HEK293 (cell line): ENCODE results near the gene NFS1.

Experiments used
- CTCF ChIA-PET: fragments of 350-600 bp; formaldehyde crosslinking; extraction: SDS; loops from one replicate; lab custom pipeline; 2021; ENCODE audit warnings: antibody characterized with exemption; lab: Yijun Ruan, JAX
- POLR2A ChIA-PET: fragments of 300-600 bp; formaldehyde crosslinking; extraction: SDS; loops from one replicate; lab custom pipeline; 2020; ENCODE audit warnings: antibody characterized with exemption, inconsistent platforms; lab: Yijun Ruan, JAX
- H3K27ac ChIP-seq: fragments of 200-500 bp; sonication (Bioruptor generic); 2 replicates; pipeline ENCODE4 v1.5.1; 2014; ENCODE audit warnings: low read depth, low read length, control low read depth, inconsistent platforms; ENCODE audit errors: extremely low read depth
- H3K36me3 ChIP-seq, 2 experiments: fragments of 200-500 bp in 1 of 2; sonication (Bioruptor generic) in 1 of 2; 1 replicate in 1 of 2; 2 replicates in 1 of 2; pipeline ENCODE4 v1.5.1; 2014 to 2017; ENCODE audit warnings: inconsistent platforms in 2 of 2, low read length in 2 of 2; ENCODE audit not compliant: control insufficient read depth in 2 of 2, insufficient read depth in 1 of 2
- H3K4me1 ChIP-seq: fragments of 200-500 bp; sonication (Bioruptor generic); 2 replicates; pipeline ENCODE4 v1.5.1; 2014; ENCODE audit warnings: mild to moderate bottlenecking, low read length, inconsistent platforms; ENCODE audit not compliant: control insufficient read depth, insufficient read depth
- H3K4me3 ChIP-seq: 2 replicates; pipeline ENCODE4 v1.5.1; 2011; ENCODE audit warnings: low read depth, mild to moderate bottlenecking, control low read depth, low read length, moderate library complexity
- H3K9me3 ChIP-seq: fragments of 200-500 bp; sonication (Bioruptor generic); 2 replicates; pipeline ENCODE4 v1.5.1; 2014; ENCODE audit warnings: low read depth, low read length, inconsistent platforms; ENCODE audit not compliant: control insufficient read depth, insufficient read depth
- AEBP2 ChIP-seq: fragments of 450-650 bp; formaldehyde crosslinking; IDR thresholded peaks from 2 replicates; pipeline ENCODE4 v1.5.1; 2016; ENCODE audit warnings: missing biosample characterization, missing genetic modification characterization, borderline replicate concordance
- FEZF1 ChIP-seq: fragments of 450-650 bp; formaldehyde crosslinking; IDR thresholded peaks from 2 replicates; pipeline ENCODE4 v1.5.1; 2016; ENCODE audit warnings: missing biosample characterization, missing genetic modification characterization
- GLI2 ChIP-seq: fragments of 450-650 bp; formaldehyde crosslinking; IDR thresholded peaks from 2 replicates; pipeline ENCODE4; 2017; ENCODE audit warnings: missing biosample characterization, missing genetic modification characterization, low read depth, borderline replicate concordance
- GLIS2 ChIP-seq: fragments of 450-650 bp; formaldehyde crosslinking; IDR thresholded peaks from 2 replicates; pipeline ENCODE4 v1.5.1; 2016; ENCODE audit warnings: missing biosample characterization, missing genetic modification characterization
- KLF1 ChIP-seq: fragments of 450-650 bp; formaldehyde crosslinking; IDR thresholded peaks from 2 replicates; pipeline ENCODE4 v1.5.1; 2016; ENCODE audit warnings: missing biosample characterization, missing genetic modification characterization
- KLF9 ChIP-seq: fragments of 450-650 bp; formaldehyde crosslinking; IDR thresholded peaks from 2 replicates; pipeline ENCODE4 v1.5.1; 2016; ENCODE audit warnings: missing biosample characterization, missing genetic modification characterization, low read depth
- OSR2 ChIP-seq: fragments of 450-650 bp; formaldehyde crosslinking; IDR thresholded peaks from 2 replicates; pipeline ENCODE4 v1.5.1; 2016; ENCODE audit warnings: missing biosample characterization, missing genetic modification characterization
- PRDM6 ChIP-seq: fragments of 450-650 bp; formaldehyde crosslinking; IDR thresholded peaks from 2 replicates; pipeline ENCODE4 v1.5.1; 2017; ENCODE audit warnings: missing biosample characterization, missing genetic modification characterization
- TRIM28 ChIP-seq: IDR thresholded peaks from 2 replicates; pipeline ENCODE4 v1.6.1; 2011; ENCODE audit warnings: low read length, control low read depth, borderline replicate concordance
- WT1 ChIP-seq: fragments of 450-650 bp; formaldehyde crosslinking; IDR thresholded peaks from 2 replicates; pipeline ENCODE4 v1.5.1; 2016; ENCODE audit warnings: missing biosample characterization, missing genetic modification characterization
- ZBTB1 ChIP-seq: fragments of 450-650 bp; formaldehyde crosslinking; IDR thresholded peaks from 2 replicates; pipeline ENCODE4 v1.5.1; 2016; ENCODE audit warnings: missing biosample characterization, missing genetic modification characterization
- ZBTB17 ChIP-seq: fragments of 450-650 bp; formaldehyde crosslinking; IDR thresholded peaks from 2 replicates; pipeline ENCODE4 v1.5.1; 2016; ENCODE audit warnings: missing biosample characterization, missing genetic modification characterization
- ZBTB21 ChIP-seq: fragments of 450-650 bp; formaldehyde crosslinking; IDR thresholded peaks from 2 replicates; pipeline ENCODE4 v1.5.1; 2017; ENCODE audit warnings: missing biosample characterization, missing genetic modification characterization
- ZBTB44 ChIP-seq: fragments of 450-650 bp; IDR thresholded peaks from 2 replicates; pipeline ENCODE4 v1.5.1; 2018; ENCODE audit warnings: missing biosample characterization, mild to moderate bottlenecking, missing genetic modification characterization
- ZBTB48 ChIP-seq: fragments of 450-650 bp; formaldehyde crosslinking; IDR thresholded peaks from 2 replicates; pipeline ENCODE4 v1.5.1; 2016; ENCODE audit warnings: missing biosample characterization, missing genetic modification characterization
- ZNF121 ChIP-seq: fragments of 450-650 bp; formaldehyde crosslinking; IDR thresholded peaks from 2 replicates; pipeline ENCODE4 v1.5.1; 2016; ENCODE audit warnings: missing biosample characterization, missing genetic modification characterization
- ZNF239 ChIP-seq: fragments of 450-650 bp; formaldehyde crosslinking; IDR thresholded peaks from 2 replicates; pipeline ENCODE4 v1.5.1; 2016; ENCODE audit warnings: missing biosample characterization, missing genetic modification characterization
- ZNF324 ChIP-seq: fragments of 450-650 bp; formaldehyde crosslinking; IDR thresholded peaks from 2 replicates; pipeline ENCODE4 v1.5.1; 2016; ENCODE audit warnings: missing biosample characterization, missing genetic modification characterization
- ZNF350 ChIP-seq: fragments of 450-650 bp; formaldehyde crosslinking; IDR thresholded peaks from 2 replicates; pipeline ENCODE4 v1.5.0; 2017; ENCODE audit warnings: missing biosample characterization, mild to moderate bottlenecking, missing genetic modification characterization
- ZNF433 ChIP-seq: fragments of 450-650 bp; formaldehyde crosslinking; IDR thresholded peaks from 2 replicates; pipeline ENCODE4 v1.5.1; 2016; ENCODE audit warnings: missing biosample characterization, missing genetic modification characterization, low read depth
- ZNF510 ChIP-seq: fragments of 450-650 bp; formaldehyde crosslinking; IDR thresholded peaks from 2 replicates; pipeline ENCODE4 v1.5.1; 2018; ENCODE audit warnings: mild to moderate bottlenecking, missing genetic modification characterization, missing biosample characterization; ENCODE audit not compliant: insufficient replicate concordance
- ZNF544 ChIP-seq: fragments of 450-650 bp; formaldehyde crosslinking; IDR thresholded peaks from 2 replicates; pipeline ENCODE4 v1.5.0; 2017; ENCODE audit warnings: missing biosample characterization, missing genetic modification characterization
- ZNF549 ChIP-seq: fragments of 450-650 bp; IDR thresholded peaks from 2 replicates; pipeline ENCODE4 v1.5.1; 2018; ENCODE audit warnings: missing biosample characterization, missing genetic modification characterization, mild to moderate bottlenecking, inconsistent platforms, moderate library complexity
- ZNF560 ChIP-seq: fragments of 450-650 bp; formaldehyde crosslinking; IDR thresholded peaks from 2 replicates; pipeline ENCODE4 v1.5.1; 2017; ENCODE audit warnings: missing biosample characterization, missing genetic modification characterization, borderline replicate concordance
- ZNF580 ChIP-seq: fragments of 450-650 bp; formaldehyde crosslinking; IDR thresholded peaks from 2 replicates; pipeline ENCODE4 v1.5.1; 2016; ENCODE audit warnings: missing biosample characterization, missing genetic modification characterization
- ZNF623 ChIP-seq: fragments of 450-650 bp; formaldehyde crosslinking; IDR thresholded peaks from 2 replicates; pipeline ENCODE4 v1.5.1; 2016; ENCODE audit warnings: missing biosample characterization, missing genetic modification characterization
- ZNF629 ChIP-seq: fragments of 450-650 bp; formaldehyde crosslinking; IDR thresholded peaks from 2 replicates; pipeline ENCODE4 v1.5.1; 2017; ENCODE audit warnings: missing biosample characterization, missing genetic modification characterization
- ZNF645 ChIP-seq: fragments of 450-650 bp; formaldehyde crosslinking; IDR thresholded peaks from 2 replicates; pipeline ENCODE4; 2016; ENCODE audit warnings: missing biosample characterization, missing genetic modification characterization
- ZXDB ChIP-seq: fragments of 450-650 bp; formaldehyde crosslinking; IDR thresholded peaks from 2 replicates; pipeline ENCODE4 v1.5.1; 2016; ENCODE audit warnings: missing biosample characterization, missing genetic modification characterization

Gene NFS1

GRCh38 chr20:35710884-35711587, 11.9 kb upstream of the NFS1 start:
- no peaks in the 10 kb centered on the region for H3K9me3 ChIP-seq
- no peak overlapping the region for H3K4me3 ChIP-seq
- peaks cover 79 to 97% of the 10 kb centered on the region in 2 experiments for H3K36me3 ChIP-seq
- H3K4me1 ChIP-seq, result peaks cover 4% of the 10 kb centered on the region
- CTCF ChIA-PET, result interaction anchor here (0.7 to 0.8 kb wide), 2 partner anchors 8 to 33 kb away, joined by 3 to 4 read pairs; no protein-coding TSS in a partner anchor
- TF ChIP-seq ZBTB21 (tag by site-specific recombination) (no peak), OSR2 (tag by site-specific recombination) (peak; percentile 49; the same call in 1 of the 2 replicates), GLI2 (tag by site-specific recombination) (no peak; the same call in 1 of the 2 replicates), ZNF510 (tag by site-specific recombination) (no peak), ZNF560 (tag by site-specific recombination) (no peak), FEZF1 (tag by site-specific recombination) (no peak), ZNF580 (tag by site-specific recombination) (no peak), WT1 (tag by site-specific recombination) (peak; percentile 59), ZNF629 (tag by site-specific recombination) (0 out of 2 replicates have a peak, but pooled peaks have one; percentile 10), ZNF324 (tag by site-specific recombination) (no peak), ZXDB (tag by site-specific recombination) (no peak), AEBP2 (tag by site-specific recombination) (no peak), ZBTB48 (tag by site-specific recombination) (no peak), PRDM6 (peak; percentile 71)
- TF ChIP-seq, all 188 proteins: peak for 4
- POLR2A ChIA-PET, result interaction anchor here (0.6 to 1.3 kb wide), 4 partner anchors 8 to 12 kb away, joined by 3 read pairs; partner anchors contain the start of genes NFS1 and ROMO1
- H3K27ac ChIP-seq, result no peak overlapping the region

- Histone ChIP-seq H3K9me3 (no peaks in the 10 kb centered on the region), H3K27ac (no peak overlapping the region), H3K36me3 (peaks cover 77 to 97% of the 10 kb centered on the region in 2 experiments), H3K4me1 (peaks cover 4% of the 10 kb centered on the region), H3K4me3 (no peak overlapping the region)
- CTCF ChIA-PET, result interaction anchor here (0.8 kb wide), 1 partner anchor 9 kb away, joined by 4 read pairs; no protein-coding TSS in a partner anchor
- POLR2A ChIA-PET, result interaction anchor here (1.3 kb wide), 1 partner anchor 11 kb away, joined by 3 read pairs; the partner anchor contains the start of genes NFS1 and ROMO1
- no peak for TF ChIP-seq TRIM28
- no peak for TF ChIP-seq KLF9
- no peak for TF ChIP-seq ZBTB44 (tag by site-specific recombination)
- no peak for TF ChIP-seq ZNF239
- no peak for TF ChIP-seq ZNF350 (tag by site-specific recombination)
- TF ChIP-seq ZNF433 (tag by site-specific recombination), result no peak
- no peak for TF ChIP-seq ZNF549 (tag by site-specific recombination)
- no peak for TF ChIP-seq KLF1
- TF ChIP-seq ZNF544, result no peak
- TF ChIP-seq GLIS2 (tag by site-specific recombination), result no peak
- TF ChIP-seq ZBTB1 (tag by site-specific recombination), result no peak
- TF ChIP-seq ZBTB48 (tag by site-specific recombination), result no peak
- no peak for TF ChIP-seq ZNF623 (tag by site-specific recombination)
- no peak for TF ChIP-seq ZNF121
- TF ChIP-seq ZNF645 (tag by site-specific recombination), result no peak
- no peak for TF ChIP-seq ZBTB17 (tag by site-specific recombination)
Observed at GRCh38 chr20:35710039-35710438, 10.9 kb upstream of the NFS1 start.
